Measurements from ENCODE around the gene LRRIQ3. TPM values are rescaled to one million over a fixed set of nuclear protein-coding genes. Genes with fewer than 3 reads are reported as not detected.

LRRIQ3 gene
- total and polyA plus RNA-seq, 8 donors, result 0.20 to 2.2 (median 0.50) TPM; not detected in 4

DNA sequence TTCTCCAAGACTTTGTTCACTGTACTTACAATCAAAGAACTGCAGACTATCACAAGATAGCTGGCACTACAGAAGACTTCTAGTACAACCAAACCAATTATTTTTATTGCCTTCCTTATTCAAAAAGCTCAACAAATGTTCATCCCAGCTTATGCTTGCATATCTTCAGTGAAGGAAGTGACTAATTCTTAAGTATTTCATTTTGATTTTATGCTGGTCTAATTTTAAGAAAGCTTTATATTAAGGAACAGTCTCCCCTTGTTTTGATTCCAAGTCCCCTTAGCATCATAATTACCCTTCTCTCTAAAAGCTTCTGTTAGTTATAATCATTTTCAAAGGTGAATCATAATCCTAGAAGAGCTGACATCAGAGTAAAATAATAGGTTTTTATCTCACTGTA, 132.9 kb downstream of the LRRIQ3 start:
- H3K27ac ChIP-seq, result no peak overlapping the region
- no peak for DNase-seq
- intact Hi-C loops (cut with DNase I; ENCODE audit: low total_unique reads), result no loop called here
- H3K27me3 ChIP-seq, result no peaks in the 10 kb centered on the region
- no peaks in the 10 kb centered on the region for H3K36me3 ChIP-seq
- no peaks in the 10 kb centered on the region for H3K9me3 ChIP-seq
- H3K4me1 ChIP-seq, result no peaks in the 10 kb centered on the region
- H3K4me3 ChIP-seq, result no peak overlapping the region
- TF ChIP-seq CTCF (IDR thresholded peaks at IDR 0.05), result no peak
- no peak for TF ChIP-seq EP300 (IDR thresholded peaks at IDR 0.05)
- no peak for TF ChIP-seq POLR2A (IDR thresholded peaks at IDR 0.05)
- no peak for TF ChIP-seq POLR2AphosphoS5 (IDR thresholded peaks at IDR 0.05)

DNA sequence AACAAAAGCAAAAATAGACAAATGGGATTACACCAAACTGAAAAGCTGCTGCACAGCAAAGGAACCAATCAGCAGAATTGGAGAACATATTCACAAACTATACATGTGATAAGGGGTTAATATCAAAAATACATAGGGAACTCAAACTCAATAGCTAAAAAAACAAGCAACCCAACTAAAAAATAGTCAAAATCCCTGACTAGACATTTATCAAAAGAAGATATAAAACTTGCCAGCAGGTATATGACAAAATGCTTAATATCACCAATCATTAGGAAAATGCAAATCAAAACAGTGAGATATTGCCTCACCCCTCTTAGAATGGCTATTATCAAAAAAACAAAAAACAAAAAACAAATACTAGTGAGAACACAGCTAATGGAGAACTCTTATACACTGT, 140.3 kb downstream of the LRRIQ3 start:
- no peak for TF ChIP-seq CTCF (IDR thresholded peaks at IDR 0.05)
- TF ChIP-seq POLR2A (IDR thresholded peaks at IDR 0.05), result no peak
- no peak for TF ChIP-seq EP300 (IDR thresholded peaks at IDR 0.05)
- no peak for TF ChIP-seq POLR2AphosphoS5 (IDR thresholded peaks at IDR 0.05)
- H3K4me1 ChIP-seq, result no peaks in the 10 kb centered on the region
- H3K27me3 ChIP-seq, result no peaks in the 10 kb centered on the region
- no peak overlapping the region for H3K27ac ChIP-seq
- H3K4me3 ChIP-seq, result no peak overlapping the region
- H3K36me3 ChIP-seq, result no peaks in the 10 kb centered on the region
- no peaks in the 10 kb centered on the region for H3K9me3 ChIP-seq
- DNase-seq, result no peak
- intact Hi-C loops (cut with DNase I; ENCODE audit: low total_unique reads), result no loop called here

GRCh38 chr1:74053407-74053806, 144.6 kb downstream of the LRRIQ3 start:
- intact Hi-C loops (cut with DNase I; ENCODE audit: low total_unique reads), result no loop called here
- no peaks in the 10 kb centered on the region for H3K36me3 ChIP-seq
- TF ChIP-seq CTCF (IDR thresholded peaks at IDR 0.05) (no peak), EP300 (IDR thresholded peaks at IDR 0.05) (no peak), POLR2AphosphoS5 (IDR thresholded peaks at IDR 0.05) (no peak), POLR2A (IDR thresholded peaks at IDR 0.05) (no peak)

GRCh38 chr1:74050386-74050785, 147.6 kb downstream of the LRRIQ3 start:
- no peak for TF ChIP-seq EP300 (IDR thresholded peaks at IDR 0.05)
- TF ChIP-seq POLR2A (IDR thresholded peaks at IDR 0.05), result no peak
- no peak for TF ChIP-seq CTCF (IDR thresholded peaks at IDR 0.05)
- no peak for TF ChIP-seq POLR2AphosphoS5 (IDR thresholded peaks at IDR 0.05)

More at GRCh38 chr1:74053407-74053806, 144.6 kb downstream of the LRRIQ3 start:
- DNase-seq, result no peak
- Histone ChIP-seq H3K4me3 (no peak overlapping the region), H3K9me3 (no peaks in the 10 kb centered on the region), H3K27ac (no peak overlapping the region), H3K27me3 (no peaks in the 10 kb centered on the region), H3K4me1 (no peaks in the 10 kb centered on the region)
- 11 to 39% (median 33%) methylated on average over 1 of the region's 1 CpG for WGBS, 5 donors

More at GRCh38 chr1:74050386-74050785, 147.6 kb downstream of the LRRIQ3 start:
- H3K36me3 ChIP-seq, result no peaks in the 10 kb centered on the region
- H3K27ac ChIP-seq, result no peak overlapping the region
- WGBS, 5 donors, result 45 to 64% (median 52%) methylated on average over 2 of the region's 2 CpGs
- no peaks in the 10 kb centered on the region for H3K4me1 ChIP-seq
- H3K27me3 ChIP-seq, result no peaks in the 10 kb centered on the region
- intact Hi-C loops (cut with DNase I; ENCODE audit: low total_unique reads), result no loop called here
- peaks cover 0 to 12% (median 0%) of the 10 kb centered on the region in 4 donors for H3K9me3 ChIP-seq
- H3K4me3 ChIP-seq, result no peak overlapping the region
- DNase-seq, result no peak

All from stomach (tissue), 9 donors.